Body of pancreas (tissue), 4 donors: Measurements from ENCODE around the gene TSPAN15.

Experiments
- CTCF ChIP-seq, 7 experiments: fragments of 450-650 bp in 4 of 7; fragments of 200-600 bp in 3 of 7; sonication (generic) in 3 of 7; IDR thresholded peaks; one replicate each; pipeline ENCODE4 v1.5.1; 2016 to 2019; ENCODE audit warnings: antibody characterized with exemption in 7 of 7
- POLR2A ChIP-seq, 3 donors: fragments of 450-650 bp; IDR thresholded peaks; one replicate each; pipeline ENCODE4 v1.6.1; 2016; ENCODE audit warnings: antibody characterized with exemption in 3 of 3, mild to moderate bottlenecking in 2 of 3

GRCh38 chr10:69516316-69516715 is 65.1 kb downstream of the TSPAN15 start:
- TF ChIP-seq CTCF (IDR thresholded peaks at IDR 0.05) = no peak
- TF ChIP-seq POLR2A (IDR thresholded peaks at IDR 0.05) = no peak
